ENCODE data around the gene SBSN.

Gene SBSN

GRCh38 chr19:35491836-35492360, 36.2 kb downstream of the SBSN start:
- CTCF ChIA-PET = interaction anchor here (0.6 kb wide), 1 partner anchor 17 kb away, joined by 3 read pairs; no protein-coding TSS in a partner anchor
- POLR2A ChIA-PET = interaction anchor here (0.7 to 1.4 kb wide), 2 partner anchors 13 to 17 kb away, joined by 3 read pairs; no protein-coding TSS in a partner anchor
- TF ChIP-seq FOXA1 (IDR thresholded peaks at IDR 0.05) = no peak
- no peak for TF ChIP-seq ZNF384 (IDR thresholded peaks at IDR 0.05)
- TF ChIP-seq TARDBP (IDR thresholded peaks at IDR 0.05) = no peak
- no peak for TF ChIP-seq NFRKB (IDR thresholded peaks at IDR 0.05)
- TF ChIP-seq LEF1 (IDR thresholded peaks at IDR 0.05; ENCODE audit: borderline replicate concordance) = no peak
- TF ChIP-seq HDGF (IDR thresholded peaks at IDR 0.05; ENCODE audit: borderline replicate concordance) = no peak
- no peak for DNase-seq (ENCODE audit: extremely low spot score)

- DNase-seq (ENCODE audit: extremely low spot score) = no peak
- CTCF ChIA-PET = no interaction called here
- TF ChIP-seq FOXA1 (IDR thresholded peaks at IDR 0.05) (no peak), PKNOX1 (IDR thresholded peaks at IDR 0.05) (no peak), CTBP1 (IDR thresholded peaks at IDR 0.05; ENCODE audit: borderline replicate concordance) (no peak), BHLHE40 (IDR thresholded peaks at IDR 0.05; ENCODE audit: borderline replicate concordance) (no peak), SUZ12 (IDR thresholded peaks at IDR 0.05) (no peak), L3MBTL2 (conservative IDR thresholded peaks at IDR 0.05) (no peak), ARNT (IDR thresholded peaks at IDR 0.05) (no peak), FOXK2 (IDR thresholded peaks at IDR 0.05) (no peak), HDGF (IDR thresholded peaks at IDR 0.05; ENCODE audit: borderline replicate concordance) (no peak), ELF4 (IDR thresholded peaks at IDR 0.05) (no peak), SP1 (IDR thresholded peaks at IDR 0.05) (no peak), LEF1 (IDR thresholded peaks at IDR 0.05; ENCODE audit: borderline replicate concordance) (no peak), FOXM1 (IDR thresholded peaks at IDR 0.05; ENCODE audit: borderline replicate concordance) (no peak), ZNF384 (IDR thresholded peaks at IDR 0.05) (no peak), TARDBP (IDR thresholded peaks at IDR 0.05) (no peak), NFRKB (IDR thresholded peaks at IDR 0.05) (no peak)
- POLR2A ChIA-PET = no interaction called here
These were observed 37.7 kb downstream of the SBSN start, which contains the start of gene KRTDAP for GRCh38 chr19:35490364-35490763. Gene KRTDAP, minus strand, starts transcription at chr19:35490464. Its CDS starts 22 bp downstream, at chr19:35490442.

GRCh38 chr19:35488677-35489076, 39.4 kb downstream of the SBSN start:
- ChIA-PET POLR2A (no interaction called here), CTCF (no interaction called here)
- no peak for DNase-seq (ENCODE audit: extremely low spot score)
- no peak for TF ChIP-seq SP1 (IDR thresholded peaks at IDR 0.05)
- TF ChIP-seq LEF1 (IDR thresholded peaks at IDR 0.05; ENCODE audit: borderline replicate concordance) = no peak
- no peak for TF ChIP-seq HDGF (IDR thresholded peaks at IDR 0.05; ENCODE audit: borderline replicate concordance)
- TF ChIP-seq FOXK2 (IDR thresholded peaks at IDR 0.05) = no peak
- TF ChIP-seq SUZ12 (IDR thresholded peaks at IDR 0.05) = no peak
- no peak for TF ChIP-seq NFRKB (IDR thresholded peaks at IDR 0.05)
- no peak for TF ChIP-seq TARDBP (IDR thresholded peaks at IDR 0.05)
- TF ChIP-seq CTBP1 (IDR thresholded peaks at IDR 0.05; ENCODE audit: borderline replicate concordance) = no peak
- TF ChIP-seq ARNT (IDR thresholded peaks at IDR 0.05) = no peak
- TF ChIP-seq PKNOX1 (IDR thresholded peaks at IDR 0.05) = no peak
- TF ChIP-seq L3MBTL2 (conservative IDR thresholded peaks at IDR 0.05) = no peak
- TF ChIP-seq ZNF384 (IDR thresholded peaks at IDR 0.05) = no peak
- TF ChIP-seq BHLHE40 (IDR thresholded peaks at IDR 0.05; ENCODE audit: borderline replicate concordance) = no peak
- TF ChIP-seq FOXM1 (IDR thresholded peaks at IDR 0.05; ENCODE audit: borderline replicate concordance) = no peak
- TF ChIP-seq FOXA1 (IDR thresholded peaks at IDR 0.05) = no peak
- no peak for TF ChIP-seq ELF4 (IDR thresholded peaks at IDR 0.05)

GRCh38 chr19:35487656-35488182, 40.4 kb downstream of the SBSN start:
- ChIA-PET CTCF (no interaction called here), POLR2A (interaction anchor here (0.7 to 2.1 kb wide), 3 partner anchors 10 to 536 kb away, joined by 3 to 10 read pairs (median 6); no protein-coding TSS in a partner anchor)
- DNase-seq (ENCODE audit: extremely low spot score) = no peak
- no peak for TF ChIP-seq PKNOX1 (IDR thresholded peaks at IDR 0.05)
- no peak for TF ChIP-seq LEF1 (IDR thresholded peaks at IDR 0.05; ENCODE audit: borderline replicate concordance)
- TF ChIP-seq HDGF (IDR thresholded peaks at IDR 0.05; ENCODE audit: borderline replicate concordance) = no peak

GRCh38 chr19:35486268-35486708, 41.8 kb downstream of the SBSN start:
- ChIA-PET CTCF (interaction anchor here (1.4 kb wide), 1 partner anchor 9 kb away, joined by 6 read pairs; no protein-coding TSS in a partner anchor), POLR2A (interaction anchor here (2.1 kb wide), 2 partner anchors 11 to 24 kb away, joined by 6 to 10 read pairs; no protein-coding TSS in a partner anchor)
- TF ChIP-seq L3MBTL2 (conservative IDR thresholded peaks at IDR 0.05) (no peak), SUZ12 (IDR thresholded peaks at IDR 0.05) (no peak), HDGF (IDR thresholded peaks at IDR 0.05; ENCODE audit: borderline replicate concordance) (no peak), ZNF384 (IDR thresholded peaks at IDR 0.05) (no peak), FOXM1 (IDR thresholded peaks at IDR 0.05; ENCODE audit: borderline replicate concordance) (no peak), ARNT (IDR thresholded peaks at IDR 0.05) (no peak), CTBP1 (IDR thresholded peaks at IDR 0.05; ENCODE audit: borderline replicate concordance) (no peak), ELF4 (IDR thresholded peaks at IDR 0.05) (no peak), NFRKB (IDR thresholded peaks at IDR 0.05) (no peak), FOXA1 (IDR thresholded peaks at IDR 0.05) (no peak), FOXK2 (IDR thresholded peaks at IDR 0.05) (no peak), SP1 (IDR thresholded peaks at IDR 0.05) (no peak)
- DNase-seq (ENCODE audit: extremely low spot score) = no peak

Measured in HEK293T (cell line).